Activated naive CD4-positive, alpha-beta T cell treated with anti-CD3 and anti-CD28 coated beads, Interleukin-2, amount 10 ng/mL, durations not matched to agents 7 days and 5 days (primary cell): ENCODE results near the gene SERPINA5.

ENCODE experiments used
- CTCF ChIA-PET: fragments of 350-600 bp; sonication (Branson Sonifier 250); formaldehyde crosslinking; loops from one replicate; lab custom pipeline; 2021; ENCODE audit warnings: antibody characterized with exemption; lab: Charles Lee
- DNase-seq: peaks from one replicate; pipeline ENCODE4 v3.0.0-alpha.2; 2020
- H3K27ac Mint-ChIP-seq: one replicate; pipeline ENCODE4 v1.8.0; 2021; ENCODE audit warnings: mild to moderate bottlenecking, moderate library complexity, mixed read lengths
- H3K27me3 Mint-ChIP-seq: one replicate; pipeline ENCODE4 v1.8.0; 2021; ENCODE audit warnings: mild to moderate bottlenecking, mixed read lengths
- H3K36me3 Mint-ChIP-seq: one replicate; pipeline ENCODE4 v1.8.0; 2021; ENCODE audit warnings: mixed read lengths
- H3K4me1 Mint-ChIP-seq: one replicate; pipeline ENCODE4 v1.8.0; 2021; ENCODE audit warnings: mixed read lengths
- H3K4me3 Mint-ChIP-seq: one replicate; pipeline ENCODE4 v1.8.0; 2021; ENCODE audit warnings: mild to moderate bottlenecking, moderate library complexity, mixed read lengths
- H3K9me3 Mint-ChIP-seq: one replicate; pipeline ENCODE4 v1.8.0; 2021; ENCODE audit warnings: mixed read lengths

The SERPINA5 gene

DNA sequence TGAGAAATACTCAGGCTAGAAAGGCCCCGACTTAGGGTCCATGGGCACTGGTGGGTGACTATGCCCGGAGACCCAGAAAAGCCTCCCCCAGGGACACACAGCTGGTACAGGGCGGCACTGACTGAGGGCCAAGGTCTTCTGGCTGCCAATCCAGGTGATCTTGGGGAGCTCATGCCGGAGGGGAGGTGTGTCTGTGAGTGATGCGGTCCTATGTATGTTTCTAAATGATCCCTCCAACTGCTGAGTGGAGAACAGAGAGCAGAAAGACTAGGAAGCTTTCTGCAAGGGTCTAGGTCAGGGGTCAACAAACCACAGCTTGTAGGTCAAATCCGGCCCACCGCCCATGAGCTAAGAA, 19.6 kb upstream of the SERPINA5 start:
- no peak overlapping the region for H3K4me3 Mint-ChIP-seq
- peaks cover 3% of the 10 kb centered on the region for H3K9me3 Mint-ChIP-seq
- H3K27me3 Mint-ChIP-seq, result peaks cover 4% of the 10 kb centered on the region
- no peaks in the 10 kb centered on the region for H3K4me1 Mint-ChIP-seq
- H3K36me3 Mint-ChIP-seq, result no peaks in the 10 kb centered on the region
- no peak overlapping the region for H3K27ac Mint-ChIP-seq
- CTCF ChIA-PET, result interaction anchor here (1.5 kb wide), 1 partner anchor 12 kb away, joined by 3 read pairs; no protein-coding TSS in a partner anchor
- no peak for DNase-seq

- no peak overlapping the region for H3K27ac Mint-ChIP-seq
- no peak for DNase-seq
- H3K36me3 Mint-ChIP-seq, result no peaks in the 10 kb centered on the region
- H3K27me3 Mint-ChIP-seq, result no peaks in the 10 kb centered on the region
- H3K4me1 Mint-ChIP-seq, result no peaks in the 10 kb centered on the region
- H3K9me3 Mint-ChIP-seq, result no peaks in the 10 kb centered on the region
- CTCF ChIA-PET, result interaction anchor here (1.1 to 1.5 kb wide), 2 partner anchors 13 to 76 kb away, joined by 3 read pairs; no protein-coding TSS in a partner anchor
- no peak overlapping the region for H3K4me3 Mint-ChIP-seq
These were observed 19.2 kb upstream of the SERPINA5 start for GRCh38 chr14:94562022-94562421.

DNA sequence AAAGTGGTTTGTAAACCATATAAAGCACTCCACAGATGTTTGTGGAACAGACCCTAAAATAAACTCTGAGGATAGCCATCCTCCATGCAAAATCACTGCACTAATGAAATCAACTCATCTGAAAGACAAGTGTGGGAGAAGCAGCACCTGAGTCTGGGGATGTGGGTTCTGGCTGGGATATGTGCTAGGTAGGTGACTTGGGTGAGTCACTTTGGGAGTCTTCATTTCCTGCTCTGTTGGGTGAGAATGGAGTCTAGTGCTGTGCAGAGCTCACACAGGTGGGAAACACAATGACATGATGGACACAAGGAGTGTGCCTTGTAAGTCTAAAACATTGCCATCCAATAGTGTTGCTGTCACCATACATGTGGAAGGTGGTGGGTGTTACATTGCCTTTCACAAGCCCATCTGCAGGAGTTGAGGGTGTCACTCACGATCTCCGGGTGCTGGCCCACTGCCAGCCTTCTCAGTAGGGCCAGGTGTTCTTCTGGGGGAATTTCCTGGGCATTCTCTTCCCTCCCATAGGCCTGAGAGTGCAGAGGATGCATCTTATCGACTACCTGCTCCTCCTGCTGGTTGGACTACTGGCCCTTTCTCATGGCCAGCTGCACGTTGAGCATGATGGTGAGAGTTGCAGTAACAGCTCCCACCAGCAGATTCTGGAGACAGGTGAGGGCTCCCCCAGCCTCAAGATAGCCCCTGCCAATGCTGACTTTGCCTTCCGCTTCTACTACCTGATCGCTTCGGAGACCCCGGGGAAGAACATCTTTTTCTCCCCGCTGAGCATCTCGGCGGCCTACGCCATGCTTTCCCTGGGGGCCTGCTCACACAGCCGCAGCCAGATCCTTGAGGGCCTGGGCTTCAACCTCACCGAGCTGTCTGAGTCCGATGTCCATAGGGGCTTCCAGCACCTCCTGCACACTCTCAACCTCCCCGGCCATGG, 18.0 kb upstream of the SERPINA5 start:
- no peak overlapping the region for H3K27ac Mint-ChIP-seq

GRCh38 chr14:94564381-94564780, 16.8 kb upstream of the SERPINA5 start:
- CTCF ChIA-PET, result interaction anchor here (1.3 kb wide), 1 partner anchor 15 kb away, joined by 4 read pairs; no protein-coding TSS in a partner anchor

More for the DNA sequence above, 18.0 kb upstream of the SERPINA5 start:
- no peaks in the 10 kb centered on the region for H3K36me3 Mint-ChIP-seq
- no peaks in the 10 kb centered on the region for H3K27me3 Mint-ChIP-seq
- no peaks in the 10 kb centered on the region for H3K4me1 Mint-ChIP-seq
- H3K9me3 Mint-ChIP-seq, result no peaks in the 10 kb centered on the region
- CTCF ChIA-PET, result interaction anchor here (0.7 to 1.1 kb wide), 2 partner anchors 77 to 776 kb away, joined by 3 read pairs; no protein-coding TSS in a partner anchor
- no peak overlapping the region for H3K4me3 Mint-ChIP-seq
- DNase-seq, result no peak

GRCh38 chr14:94568186-94568585, 13.0 kb upstream of the SERPINA5 start:
- H3K36me3 Mint-ChIP-seq, result no peaks in the 10 kb centered on the region
- no peak overlapping the region for H3K27ac Mint-ChIP-seq
- no peak overlapping the region for H3K4me3 Mint-ChIP-seq
- DNase-seq, result no peak
- H3K27me3 Mint-ChIP-seq, result peaks cover 3% of the 10 kb centered on the region
- CTCF ChIA-PET, result no interaction called here
- H3K9me3 Mint-ChIP-seq, result no peaks in the 10 kb centered on the region
- H3K4me1 Mint-ChIP-seq, result no peaks in the 10 kb centered on the region

More at GRCh38 chr14:94564381-94564780, 16.8 kb upstream of the SERPINA5 start:
- Mint-ChIP-seq H3K4me1 (no peaks in the 10 kb centered on the region), H3K36me3 (no peaks in the 10 kb centered on the region), H3K9me3 (no peaks in the 10 kb centered on the region), H3K4me3 (no peak overlapping the region), H3K27me3 (no peaks in the 10 kb centered on the region), H3K27ac (no peak overlapping the region)
- DNase-seq, result no peak

GRCh38 chr14:94569381-94570001, 11.7 kb upstream of the SERPINA5 start:
- H3K27me3 Mint-ChIP-seq, result peaks cover 3% of the 10 kb centered on the region
- no peak overlapping the region for H3K27ac Mint-ChIP-seq
- no peaks in the 10 kb centered on the region for H3K4me1 Mint-ChIP-seq
- DNase-seq, result no peak
- CTCF ChIA-PET, result no interaction called here
- no peaks in the 10 kb centered on the region for H3K9me3 Mint-ChIP-seq
- H3K4me3 Mint-ChIP-seq, result no peak overlapping the region
- H3K36me3 Mint-ChIP-seq, result no peaks in the 10 kb centered on the region

- H3K4me1 Mint-ChIP-seq, result no peaks in the 10 kb centered on the region
- no peaks in the 10 kb centered on the region for H3K36me3 Mint-ChIP-seq
- H3K9me3 Mint-ChIP-seq, result no peaks in the 10 kb centered on the region
- CTCF ChIA-PET, result no interaction called here
- H3K27ac Mint-ChIP-seq, result no peak overlapping the region
- no peak overlapping the region for H3K4me3 Mint-ChIP-seq
- DNase-seq, result no peak
- H3K27me3 Mint-ChIP-seq, result peaks cover 3% of the 10 kb centered on the region
These were observed 11.2 kb upstream of the SERPINA5 start for GRCh38 chr14:94570002-94570400.

- H3K4me3 Mint-ChIP-seq, result no peak overlapping the region
- H3K36me3 Mint-ChIP-seq, result no peaks in the 10 kb centered on the region
- H3K9me3 Mint-ChIP-seq, result no peaks in the 10 kb centered on the region
- DNase-seq, result no peak
- no peak overlapping the region for H3K27ac Mint-ChIP-seq
- CTCF ChIA-PET, result no interaction called here
- peaks cover 3% of the 10 kb centered on the region for H3K27me3 Mint-ChIP-seq
- no peaks in the 10 kb centered on the region for H3K4me1 Mint-ChIP-seq
These were observed 10.8 kb upstream of the SERPINA5 start for GRCh38 chr14:94570440-94570839.

GRCh38 chr14:94571395-94571794, 9.8 kb upstream of the SERPINA5 start:
- CTCF ChIA-PET, result no interaction called here
- H3K4me1 Mint-ChIP-seq, result no peaks in the 10 kb centered on the region

DNA sequence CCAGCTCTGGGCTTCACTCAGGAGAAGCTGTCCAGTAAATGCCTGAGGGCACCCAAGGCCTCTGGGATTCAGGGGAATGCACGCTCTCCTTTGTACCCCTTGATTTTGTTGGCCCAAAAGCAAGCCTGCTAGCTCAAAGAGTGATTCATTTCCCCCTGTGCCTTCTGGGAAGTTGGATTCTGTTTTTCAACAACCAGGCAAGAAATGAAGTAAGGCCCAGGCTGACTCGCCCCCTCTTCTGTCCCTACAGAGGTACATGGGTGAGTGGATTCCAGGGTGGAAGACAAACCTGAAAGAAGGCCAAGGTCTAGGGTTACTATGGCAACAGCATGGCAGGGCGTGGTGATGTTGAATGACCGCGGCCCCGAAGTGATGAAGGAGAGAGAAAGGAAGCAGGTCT, 9.3 kb upstream of the SERPINA5 start:
- peaks cover 3% of the 10 kb centered on the region for H3K27me3 Mint-ChIP-seq
- no peaks in the 10 kb centered on the region for H3K4me1 Mint-ChIP-seq
- CTCF ChIA-PET, result no interaction called here
- no peaks in the 10 kb centered on the region for H3K36me3 Mint-ChIP-seq
- H3K27ac Mint-ChIP-seq, result no peak overlapping the region
- DNase-seq, result no peak
- no peak overlapping the region for H3K4me3 Mint-ChIP-seq
- H3K9me3 Mint-ChIP-seq, result no peaks in the 10 kb centered on the region

More at GRCh38 chr14:94571395-94571794, 9.8 kb upstream of the SERPINA5 start:
- no peak overlapping the region for H3K4me3 Mint-ChIP-seq
- DNase-seq, result no peak
- H3K27ac Mint-ChIP-seq, result no peak overlapping the region
- no peaks in the 10 kb centered on the region for H3K36me3 Mint-ChIP-seq
- peaks cover 3% of the 10 kb centered on the region for H3K27me3 Mint-ChIP-seq
- no peaks in the 10 kb centered on the region for H3K9me3 Mint-ChIP-seq

- H3K27ac Mint-ChIP-seq, result no peak overlapping the region
- H3K9me3 Mint-ChIP-seq, result no peaks in the 10 kb centered on the region
- H3K4me1 Mint-ChIP-seq, result no peaks in the 10 kb centered on the region
- DNase-seq, result no peak
- no peak overlapping the region for H3K4me3 Mint-ChIP-seq
- no peaks in the 10 kb centered on the region for H3K36me3 Mint-ChIP-seq
- H3K27me3 Mint-ChIP-seq, result peaks cover 3% of the 10 kb centered on the region
- CTCF ChIA-PET, result no interaction called here
These were observed 8.5 kb upstream of the SERPINA5 start for GRCh38 chr14:94572637-94573303.

DNA sequence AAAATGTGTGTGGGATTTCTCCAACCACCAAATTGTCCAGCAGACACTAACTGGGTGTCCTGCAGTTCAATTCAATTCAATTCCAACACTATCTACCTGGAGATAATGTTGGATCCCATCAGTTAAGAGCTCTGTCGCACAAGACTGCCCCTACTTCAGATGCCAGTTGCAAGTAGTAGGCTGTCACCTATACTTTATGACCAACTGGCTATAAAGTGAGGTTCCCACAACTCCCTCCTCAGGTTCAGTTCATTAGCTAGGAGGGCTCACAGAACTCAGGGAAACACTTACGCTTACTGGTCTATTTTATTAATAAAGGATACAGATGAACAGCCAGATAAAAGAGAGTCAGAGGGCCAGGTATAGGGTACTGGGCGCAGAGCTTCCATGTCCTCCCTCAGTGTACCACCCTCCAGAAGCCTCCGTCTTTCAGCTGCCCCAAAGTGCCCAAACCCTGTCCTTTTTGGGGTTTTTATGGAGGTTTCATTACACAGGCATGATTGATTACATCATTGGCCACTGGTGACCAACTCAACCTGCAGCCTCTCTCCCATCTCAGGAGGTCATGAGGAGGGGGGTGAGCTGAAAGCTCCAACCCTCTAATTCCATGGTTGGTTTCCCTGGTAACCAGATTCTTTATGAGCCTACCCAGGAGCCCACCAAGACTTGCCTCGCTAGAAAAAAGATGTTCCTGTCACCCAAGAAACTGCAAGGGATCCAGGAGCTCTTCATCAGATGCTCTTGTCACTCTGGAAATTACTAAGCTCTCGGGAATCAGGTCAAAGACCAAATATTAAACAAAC, 7.5 kb upstream of the SERPINA5 start:
- H3K4me3 Mint-ChIP-seq, result no peak overlapping the region
- no peak overlapping the region for H3K27ac Mint-ChIP-seq
- H3K27me3 Mint-ChIP-seq, result peaks cover 3% of the 10 kb centered on the region
- H3K36me3 Mint-ChIP-seq, result no peaks in the 10 kb centered on the region
- CTCF ChIA-PET, result no interaction called here
- DNase-seq, result no peak
- no peaks in the 10 kb centered on the region for H3K9me3 Mint-ChIP-seq
- no peaks in the 10 kb centered on the region for H3K4me1 Mint-ChIP-seq

DNA sequence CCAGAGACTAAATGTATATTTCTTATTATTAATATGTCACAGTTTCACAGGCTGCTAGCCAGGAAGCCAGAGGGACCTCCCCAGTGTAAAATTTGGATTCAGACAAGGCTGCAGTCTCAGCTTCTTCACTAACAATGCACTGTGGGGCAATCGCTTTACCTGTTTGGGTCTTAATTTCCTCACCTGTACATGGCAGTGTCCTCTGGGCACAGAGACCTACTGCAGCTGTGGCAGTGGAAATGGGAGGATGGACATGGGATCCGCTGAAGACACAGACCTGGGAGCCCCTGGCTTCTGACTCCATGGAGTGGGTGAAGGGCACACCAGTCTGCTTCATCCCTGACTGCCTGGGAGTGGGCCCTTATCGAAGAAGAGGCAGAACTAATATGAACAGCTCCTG, 6.9 kb upstream of the SERPINA5 start:
- CTCF ChIA-PET, result no interaction called here

More for the DNA sequence above, 6.9 kb upstream of the SERPINA5 start:
- Mint-ChIP-seq H3K36me3 (no peaks in the 10 kb centered on the region), H3K4me3 (no peak overlapping the region), H3K9me3 (no peaks in the 10 kb centered on the region), H3K4me1 (no peaks in the 10 kb centered on the region), H3K27me3 (peaks cover 3% of the 10 kb centered on the region), H3K27ac (no peak overlapping the region)
- DNase-seq, result no peak
